K562 (cell line): Measurements from ENCODE around the gene MSI1. TPM values are rescaled to one million over a fixed set of nuclear protein-coding genes. Genes with fewer than 3 reads are reported as not detected.
A peak's percentile ranks its signal among the peaks of the same experiment; 100 is the strongest.

ENCODE experiments used
- ATAC-seq: fragments of 200-7000 bp; cut with Tn5 transposase; 3 replicates; pipeline ENCODE4 v1.9.1; 2020; ENCODE audit warnings: moderate library complexity
- BruUV-seq: library from RNA; stranded (reverse); fragments of 400-500 nt; replicated peaks from 2 replicates; lab custom pipeline; 2021; lab: Mats Ljungman, UMichigan
- CTCF ChIA-PET: fragments of 300-600 bp; formaldehyde crosslinking; extraction: SDS; loops from one replicate; lab custom pipeline; 2021; ENCODE audit warnings: low intra/inter-chr PET ratio; lab: Yijun Ruan, JAX
- POLR2A ChIA-PET: fragments of 300-600, 350-650 bp; sonication (Branson Sonifier 250); formaldehyde crosslinking; extraction: SDS; loops from one replicate; lab custom pipeline; 2021; ENCODE audit warnings: antibody characterized with exemption, inconsistent platforms; lab: Yijun Ruan, JAX
- DNase-seq, 4 experiments: peaks; one replicate each; pipeline versions ENCODE4 v3.0.0 to v3.0.0-alpha.2; 2011 to 2018; ENCODE audit warnings: low spot score in 3 of 4, mixed read lengths in 3 of 4; ENCODE audit errors: extremely low read depth in 1 of 4
- FAIRE-seq: peaks from 2 replicates; lab custom pipeline; 2011; peaks lifted over from hg19 to GRCh38; lab: Jason Lieb, UNC
- H2AFZ ChIP-seq: 2 replicates; pipeline ENCODE4 v1.6.0; 2011; ENCODE audit warnings: low read depth, low read length, control low read depth, inconsistent platforms
- H3K27ac ChIP-seq: fragments of 200-600 bp; 3 replicates; pipeline ENCODE4 v1.8.0; 2011; ENCODE audit warnings: low read depth, mild to moderate bottlenecking, control low read depth, inconsistent platforms, low read length, moderate library complexity, mixed read lengths; ENCODE audit errors: extremely low read depth
- H3K27me3 ChIP-seq, 2 experiments: fragments of 300-600 bp in 1 of 2; 2 replicates in 1 of 2; 3 replicates in 1 of 2; pipeline versions ENCODE4 v1.6.0 to v1.8.0; 2011; ENCODE audit warnings: inconsistent platforms in 2 of 2, low read length in 2 of 2, mild to moderate bottlenecking in 1 of 2, mixed read lengths in 1 of 2, moderate library complexity in 1 of 2; ENCODE audit not compliant: control insufficient read depth in 2 of 2, insufficient read depth in 2 of 2
- H3K36me3 ChIP-seq: fragments of 300-600 bp; 3 replicates; pipeline ENCODE4 v1.8.0; 2011; ENCODE audit warnings: mild to moderate bottlenecking, low read length, inconsistent platforms; ENCODE audit not compliant: control insufficient read depth, insufficient read depth
- H3K4me1 ChIP-seq, 2 experiments: fragments of 200-600 bp in 1 of 2; replicated peaks in 1 of 2; 2 replicates in 1 of 2; 3 replicates in 1 of 2; pipeline versions ENCODE4 v1.5.1 to v1.8.0; 2011; ENCODE audit warnings: inconsistent platforms in 2 of 2, low read length in 2 of 2, mild to moderate bottlenecking in 1 of 2, mixed read lengths in 1 of 2, moderate library complexity in 1 of 2; ENCODE audit not compliant: control insufficient read depth in 2 of 2, insufficient read depth in 2 of 2
- H3K4me2 ChIP-seq: 2 replicates; pipeline ENCODE4 v1.6.1; 2011; ENCODE audit warnings: low read length, control low read depth, inconsistent platforms, mixed read lengths; ENCODE audit not compliant: insufficient read depth
- H3K4me3 ChIP-seq: fragments of 200-600 bp; sonication (generic), shearing (Covaris generic); 2 replicates; pipeline ENCODE4 v1.5.1; 2016; ENCODE audit warnings: control low read depth, inconsistent platforms
- H3K79me2 ChIP-seq: fragments of 200-600 bp; 3 replicates; pipeline ENCODE4 v1.8.0; 2011; ENCODE audit warnings: low read length, inconsistent platforms; ENCODE audit not compliant: control insufficient read depth, insufficient read depth
- H3K9ac ChIP-seq, 2 experiments: 2 replicates each; pipeline versions ENCODE4 v1.6.0 to v1.6.1; 2011; ENCODE audit warnings: low read depth in 2 of 2, low read length in 2 of 2, control low read depth in 1 of 2, inconsistent platforms in 1 of 2, mild to moderate bottlenecking in 1 of 2, mixed read lengths in 1 of 2; ENCODE audit not compliant: insufficient read depth in 1 of 2
- H3K9me1 ChIP-seq: one replicate; pipeline ENCODE4 v1.6.0; 2011; ENCODE audit warnings: inconsistent platforms, mild to moderate bottlenecking, low read length, moderate library complexity; ENCODE audit not compliant: control insufficient read depth, insufficient read depth
- H3K9me3 ChIP-seq: replicated peaks from 2 replicates; pipeline ENCODE4 v1.5.1; 2011; ENCODE audit warnings: low read depth, low read length, inconsistent platforms; ENCODE audit not compliant: control insufficient read depth, insufficient read depth
- H4K20me1 ChIP-seq: replicated peaks from 2 replicates; pipeline ENCODE4 v1.6.1; 2011; ENCODE audit warnings: low read length, inconsistent platforms, mixed read lengths; ENCODE audit not compliant: control insufficient read depth, insufficient read depth
- CTCF ChIP-seq, 3 experiments: IDR thresholded peaks in 2 of 3; conservative IDR thresholded peaks in 1 of 3; 2 replicates each; pipeline ENCODE4 v1.5.1; 2011 to 2012; ENCODE audit warnings: low read length in 3 of 3, mild to moderate bottlenecking in 3 of 3, control low read depth in 2 of 3, improper control_type of control experiment in 1 of 3, inconsistent platforms in 1 of 3, low read depth in 1 of 3, mixed read lengths in 1 of 3, moderate library complexity in 1 of 3; ENCODE audit not compliant: insufficient read depth in 2 of 3
- DIDO1 ChIP-seq: fragments of 450-650 bp; IDR thresholded peaks from 2 replicates; pipeline ENCODE4 v1.6.1; 2016; ENCODE audit warnings: low read depth, missing biosample characterization, missing genetic modification characterization
- ERF ChIP-seq: fragments of 450-650 bp; formaldehyde crosslinking; IDR thresholded peaks from 2 replicates; pipeline ENCODE4 v1.4.0; 2020; ENCODE audit warnings: mild to moderate bottlenecking, mixed read lengths
- ETV6 ChIP-seq, 3 experiments: fragments of 150-350 bp in 1 of 3; sonication (generic) in 1 of 3; formaldehyde crosslinking in 1 of 3; IDR thresholded peaks; 2 replicates each; pipeline versions ENCODE4 v1.6.1 to v1.8.0; 2014 to 2022; ENCODE audit warnings: borderline replicate concordance in 2 of 3, low read depth in 2 of 3, antibody characterized with exemption in 1 of 3, low read length in 1 of 3, mild to moderate bottlenecking in 1 of 3, missing genetic modification reagents in 1 of 3
- FOXP4 ChIP-seq: sonication (generic); formaldehyde crosslinking; IDR thresholded peaks from 2 replicates; pipeline ENCODE4 v1.8.0; 2022; ENCODE audit warnings: mild to moderate bottlenecking, missing genetic modification reagents, borderline replicate concordance
- NRF1 ChIP-seq, 2 experiments: fragments of 450-650 bp; IDR thresholded peaks in 1 of 2; conservative IDR thresholded peaks in 1 of 2; 2 replicates each; pipeline ENCODE4 v1.6.1; 2014; ENCODE audit warnings: mild to moderate bottlenecking in 2 of 2
- PHF20 ChIP-seq: fragments of 450-650 bp; IDR thresholded peaks from 2 replicates; pipeline ENCODE4 v1.6.1; 2018; ENCODE audit not compliant: partially characterized antibody
- SMC3 ChIP-seq: conservative IDR thresholded peaks from 2 replicates; pipeline ENCODE4 v1.6.1; 2011; ENCODE audit warnings: low read depth, low read length, improper control_type of control experiment; ENCODE audit not compliant: insufficient read depth
- ZBED1 ChIP-seq: IDR thresholded peaks from 2 replicates; pipeline ENCODE4 v1.6.1; 2014
- ZNF668 ChIP-seq: fragments of 250-450 bp; sonication (Bioruptor Pico); IDR thresholded peaks from 2 replicates; pipeline ENCODE4 v1.8.0; 2022; ENCODE audit warnings: mild to moderate bottlenecking, inconsistent platforms
- WGBS: fragments of 100-300 bp; shearing (Covaris generic); methylation state at CpG from one replicate; pipeline ENCODE4 v1.1.6; 2016; ENCODE audit warnings: low coverage, mixed read lengths; ENCODE audit not compliant: insufficient coverage; ENCODE audit errors: missing lambda C conversion rate; 5-methylcytosine and 5-hydroxymethylcytosine counted together
- in situ Hi-C: fragments of 300-500 bp; cut with MboI; formaldehyde crosslinking; loops from 4 replicates; pipeline ENCODE4 v1.15.0; 2018; ENCODE audit warnings: inconsistent platforms, mixed read lengths
- intact Hi-C: fragments of 100-400 bp; cut with micrococcal nuclease; formaldehyde crosslinking; loops from 2 replicates; pipeline ENCODE4 v1.14.2; 2022
- polyA plus RNA-seq, 8 experiments: library from polyadenylated mRNA; depleted of rRNA in 4 of 8; stranded (reverse) in 5 of 8; unstranded in 3 of 8; fragments of >200 nt; fragmentation: Nextera tagmentation in 2 of 8; fragmentation: Illumina TruSeq in 1 of 8; extraction: Ambion mirVana in 2 of 8; extraction: Trizol in 1 of 8; gene quantifications; 2 replicates each; pipeline versions ENCODE4 v1.2.1 to v1.2.3, GENCODE V29; 2011 to 2014; ENCODE audit warnings: inconsistent platforms in 1 of 8, missing spikeins in 1 of 8
- total RNA-seq, 7 experiments: library from RNA; depleted of rRNA in 6 of 7; stranded (reverse); fragments of >200 nt in 6 of 7; fragmentation: Illumina TruSeq in 2 of 7; extraction: Trizol in 2 of 7; gene quantifications; 2 replicates each; pipeline versions ENCODE4 v1.2.1 to v1.2.3, GENCODE V29; 2011 to 2021; ENCODE audit warnings: low replicate concordance in 1 of 7
- TF ChIP-seq, protein P1 (sequence below), 2 experiments: fragments of 450-650 bp; IDR thresholded peaks; 2 replicates each; pipeline ENCODE4 v1.6.1; 2016

Gene MSI1
- total and polyA plus RNA-seq, 9 of the 15 experiments (the other 6 are each of a cell fraction or from before 2014, with no cell fraction given): 0.16 TPM; not detected in 8

DNA sequence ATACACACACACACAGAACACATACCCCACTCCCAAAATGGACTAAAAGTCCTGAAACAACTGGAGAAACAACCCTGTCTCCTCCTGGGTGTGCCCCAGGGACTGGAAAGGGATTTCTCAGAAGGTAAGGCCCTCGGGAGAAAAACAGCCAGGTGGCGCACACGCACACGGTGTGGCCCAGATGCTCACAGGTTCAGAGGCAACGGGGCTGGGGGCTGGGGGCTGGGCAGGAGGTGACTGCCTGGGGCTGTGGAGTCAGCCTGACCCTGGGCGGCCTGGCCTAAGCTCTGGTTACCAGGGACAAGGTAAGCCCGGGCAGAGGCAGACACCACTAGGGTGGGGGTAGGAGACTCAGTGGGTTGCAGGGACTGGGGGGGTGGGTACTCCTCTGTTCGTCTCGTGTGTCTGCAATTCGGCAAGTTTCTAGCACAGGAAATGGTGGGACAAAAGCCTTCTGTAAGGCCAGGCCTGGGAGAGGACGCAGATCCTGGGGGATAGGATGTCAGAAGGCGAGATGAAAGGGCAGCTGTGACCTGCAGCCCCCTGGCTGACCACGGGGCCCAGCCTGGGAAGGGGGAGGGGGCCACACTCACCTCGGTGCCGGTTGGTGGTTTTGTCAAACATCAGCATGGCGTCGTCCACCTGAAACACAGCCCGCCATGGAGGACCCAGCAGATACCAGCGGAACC lies 10.4 kb downstream of the MSI1 start (continued):
- TF ChIP-seq CTCF (IDR thresholded peaks at IDR 0.05 in 2 of 3, conservative IDR thresholded peaks at IDR 0.05 in 1 of 3; ENCODE audit: insufficient read depth in 2 of 3, low read depth in 1 of 3, low read length in 3 of 3): peak; percentile 8 to 56 (median 41); a peak in 4 of 6 replicates
- TF ChIP-seq PHF20: no peak
- TF ChIP-seq SMC3: 0 out of 2 replicates have a peak, but pooled peaks have one; percentile 19
- TF ChIP-seq ZNF668 (CRISPR knock-in tag): no peak
- TF ChIP-seq ETV6 (IDR thresholded peaks at IDR 0.05; ENCODE audit: borderline replicate concordance in 1 of 2, low read depth in 2 of 2, low read length in 1 of 2): no peak
- TF ChIP-seq ETV6 (CRISPR knock-in tag; IDR thresholded peaks at IDR 0.05; ENCODE audit: borderline replicate concordance): no peak

- Histone ChIP-seq H3K36me3 (no peaks in the 10 kb centered on the region), H3K4me2 (no peak overlapping the region; the same call in 1 of the 2 replicates), H3K9me1 (no peaks in the 10 kb centered on the region), H3K4me1 (peaks cover 0 to 24% of the 10 kb centered on the region in 2 experiments; a peak in 3 of 5 replicates), H4K20me1 (0 out of 2 replicates have a peak, but pooled peaks cover 13% of the 10 kb centered on the region), H3K27me3 (peaks cover 17 to 50% of the 10 kb centered on the region in 2 experiments; a peak in 4 of 5 replicates), H3K9me3 (no peaks in the 10 kb centered on the region), H3K9ac (no peak overlapping the region), H3K27ac (no peak overlapping the region), H3K79me2 (no peaks in the 10 kb centered on the region), H2AFZ (no peak overlapping the region), H3K4me3 (no peak overlapping the region)
- in situ Hi-C loops: no loop called here
- POLR2A ChIA-PET: interaction anchor here (0.8 kb wide), 1 partner anchor 109 kb away, joined by 3 read pairs; no protein-coding TSS in a partner anchor
- DNase-seq (no peak), FAIRE-seq (no peak), ATAC-seq (no peak)
- BruUV-seq: no TSS peak
- CTCF ChIA-PET: interaction anchor here (0.7 to 2.4 kb wide), 3 partner anchors 9 to 109 kb away, joined by 3 to 42 read pairs (median 11); no protein-coding TSS in a partner anchor
- intact Hi-C loops: loop anchor here (2.0 to 5.0 kb wide), 2 partner anchors 32 to 130 kb away; no protein-coding TSS in a partner anchor
- WGBS: 9% methylated on average over 5 of the region's 5 CpGs
- TF ChIP-seq ERF (CRISPR knock-in tag) (no peak), ZBED1 (no peak), DIDO1 (tag) (no peak), NRF1 (conservative IDR thresholded peaks at IDR 0.05 in 1 of 2, IDR thresholded peaks at IDR 0.05 in 1 of 2) (0 out of 4 replicates have a peak, but pooled peaks of 1 of the 2 experiments have one; percentile 5), FOXP4 (CRISPR knock-in tag) (no peak)
- TF ChIP-seq, protein P1, sequence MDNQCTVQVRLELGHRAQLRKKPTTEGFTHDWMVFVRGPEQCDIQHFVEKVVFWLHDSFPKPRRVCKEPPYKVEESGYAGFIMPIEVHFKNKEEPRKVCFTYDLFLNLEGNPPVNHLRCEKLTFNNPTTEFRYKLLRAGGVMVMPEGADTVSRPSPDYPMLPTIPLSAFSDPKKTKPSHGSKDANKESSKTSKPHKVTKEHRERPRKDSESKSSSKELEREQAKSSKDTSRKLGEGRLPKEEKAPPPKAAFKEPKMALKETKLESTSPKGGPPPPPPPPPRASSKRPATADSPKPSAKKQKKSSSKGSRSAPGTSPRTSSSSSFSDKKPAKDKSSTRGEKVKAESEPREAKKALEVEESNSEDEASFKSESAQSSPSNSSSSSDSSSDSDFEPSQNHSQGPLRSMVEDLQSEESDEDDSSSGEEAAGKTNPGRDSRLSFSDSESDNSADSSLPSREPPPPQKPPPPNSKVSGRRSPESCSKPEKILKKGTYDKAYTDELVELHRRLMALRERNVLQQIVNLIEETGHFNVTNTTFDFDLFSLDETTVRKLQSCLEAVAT (IDR thresholded peaks at IDR 0.05): no peak
Measured at GRCh38 chr12:120357104-120357503, 11.9 kb downstream of the MSI1 start.
